ENCODE measurements around the gene EIF5A.

Gene EIF5A

GRCh38 chr17:7306911-7307685 is at the start of gene EIF5A:
TSS of gene EIF5A (plus strand) at chr17:7307628. CDS start at chr17:7309636, 2,008 bp downstream.
- peak; percentile 98 for DNase-seq

GRCh38 chr17:7258731-7259554 is 48.5 kb upstream of the EIF5A start:
- DNase-seq = no peak

GRCh38 chr17:7259555-7259889 is 47.9 kb upstream of the EIF5A start:
- no peak for DNase-seq

GRCh38 chr17:7260151-7260550 is 47.3 kb upstream of the EIF5A start:
- DNase-seq = no peak

- peak; percentile 14 for DNase-seq
Observed at GRCh38 chr17:7260651-7261378, 46.6 kb upstream of the EIF5A start.

- no peak for DNase-seq
Observed at GRCh38 chr17:7261379-7262191, 45.8 kb upstream of the EIF5A start.

- DNase-seq = peak; percentile 63
Observed at GRCh38 chr17:7262192-7262934, 45.1 kb upstream of the EIF5A start, which contains the start of gene CLDN7. TSS of gene CLDN7 (minus strand) at chr17:7262478. CDS start at chr17:7262043, 435 bp downstream.

- no peak for DNase-seq
Observed at GRCh38 chr17:7262935-7263800, 44.3 kb upstream of the EIF5A start.

GRCh38 chr17:7263801-7264078 is 43.7 kb upstream of the EIF5A start:
- no peak for DNase-seq

- no peak for DNase-seq
Observed at GRCh38 chr17:7266784-7267183, 40.6 kb upstream of the EIF5A start.

- DNase-seq = no peak
Observed at GRCh38 chr17:7279448-7279847, 28.0 kb upstream of the EIF5A start.

- DNase-seq = peak; percentile 83
Observed at GRCh38 chr17:7280519-7281073, 26.8 kb upstream of the EIF5A start.

- peak; percentile 98 for DNase-seq
Observed at GRCh38 chr17:7281074-7281952, 26.1 kb upstream of the EIF5A start, which contains the start of gene SLC2A4. TSS of gene SLC2A4 (plus strand) at chr17:7281718. CDS start at chr17:7281935, 217 bp downstream.

GRCh38 chr17:7281953-7282751 is 25.3 kb upstream of the EIF5A start:
- no peak for DNase-seq

GRCh38 chr17:7282752-7283321 is 24.6 kb upstream of the EIF5A start:
- no peak for DNase-seq

GRCh38 chr17:7283471-7284216 is 23.8 kb upstream of the EIF5A start:
- no peak for DNase-seq

GRCh38 chr17:7284911-7285310 is 22.5 kb upstream of the EIF5A start:
- no peak for DNase-seq

All from NCI-H2171 (cell line).